ENCODE measurements around the gene MCM10. TPM values are rescaled to one million over a fixed set of nuclear protein-coding genes. Genes with fewer than 3 reads are reported as not detected.

The MCM10 gene
- polyA plus RNA-seq, 1 donor = 4.7 TPM

DNA sequence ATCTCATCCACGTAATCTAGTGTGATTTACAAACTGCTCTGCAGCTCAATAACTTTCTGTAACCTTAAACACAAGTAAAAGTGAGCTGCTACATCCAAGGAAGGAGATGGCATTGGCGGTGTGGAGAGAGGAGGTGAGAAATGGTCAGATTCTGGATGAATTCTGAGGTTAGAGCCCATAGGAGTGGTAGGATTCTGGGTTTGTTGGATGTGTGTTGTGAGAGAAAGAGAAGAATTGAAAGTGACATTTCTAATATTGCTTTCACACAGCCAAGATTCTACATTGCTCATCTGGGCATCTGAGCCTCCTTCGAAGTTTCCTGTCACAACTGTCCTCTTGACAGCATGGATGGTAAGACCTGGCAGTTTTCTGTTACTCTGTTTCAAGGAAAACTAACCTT lies 2.5 kb downstream of the MCM10 start:
- H3K27me3 ChIP-seq (ENCODE audit: control insufficient read depth, insufficient read depth, low read length) = no peaks in the 10 kb centered on the region
- DNase-seq = no peak
- no peaks in the 10 kb centered on the region for H3K9me3 ChIP-seq (ENCODE audit: control insufficient read depth, low read depth, low read length)
- no peaks in the 10 kb centered on the region for H3K36me3 ChIP-seq (ENCODE audit: control insufficient read depth, insufficient read depth, low read length)
- 100% methylated on average over 1 of the region's 3 CpGs for WGBS (ENCODE audit: insufficient coverage, low lambda C conversion rate)
- no peak overlapping the region for H3K4me3 ChIP-seq (ENCODE audit: low read length)
- peaks cover 5% of the 10 kb centered on the region for H3K4me1 ChIP-seq (ENCODE audit: control insufficient read depth, insufficient read depth, low read length)
- H3K27ac ChIP-seq (ENCODE audit: low read length) = no peak overlapping the region

DNA sequence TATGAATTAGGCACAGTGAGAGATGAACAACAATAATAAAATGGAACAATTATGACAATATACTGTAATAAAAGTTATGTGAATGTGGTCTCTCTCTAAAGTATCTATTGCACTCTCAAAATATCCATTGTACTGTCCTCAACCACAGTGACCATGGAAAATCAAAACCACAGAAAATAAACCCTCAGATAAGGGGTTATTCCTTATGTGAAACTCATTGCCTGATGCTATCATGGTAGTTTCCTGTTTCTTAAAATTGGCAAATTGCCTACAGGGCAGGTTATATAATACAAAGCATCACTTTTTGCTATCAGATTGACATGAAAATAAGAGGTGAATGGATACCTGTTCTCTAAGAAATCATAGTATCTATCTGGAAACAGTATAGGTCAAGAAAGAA lies 3.8 kb downstream of the MCM10 start:
- H3K36me3 ChIP-seq (ENCODE audit: control insufficient read depth, insufficient read depth, low read length) = no peaks in the 10 kb centered on the region
- DNase-seq = no peak
- no peak overlapping the region for H3K27ac ChIP-seq (ENCODE audit: low read length)
- H3K4me1 ChIP-seq (ENCODE audit: control insufficient read depth, insufficient read depth, low read length) = peaks cover 5% of the 10 kb centered on the region
- no peak overlapping the region for H3K4me3 ChIP-seq (ENCODE audit: low read length)
- H3K9me3 ChIP-seq (ENCODE audit: control insufficient read depth, low read depth, low read length) = no peaks in the 10 kb centered on the region
- no peaks in the 10 kb centered on the region for H3K27me3 ChIP-seq (ENCODE audit: control insufficient read depth, insufficient read depth, low read length)

DNA sequence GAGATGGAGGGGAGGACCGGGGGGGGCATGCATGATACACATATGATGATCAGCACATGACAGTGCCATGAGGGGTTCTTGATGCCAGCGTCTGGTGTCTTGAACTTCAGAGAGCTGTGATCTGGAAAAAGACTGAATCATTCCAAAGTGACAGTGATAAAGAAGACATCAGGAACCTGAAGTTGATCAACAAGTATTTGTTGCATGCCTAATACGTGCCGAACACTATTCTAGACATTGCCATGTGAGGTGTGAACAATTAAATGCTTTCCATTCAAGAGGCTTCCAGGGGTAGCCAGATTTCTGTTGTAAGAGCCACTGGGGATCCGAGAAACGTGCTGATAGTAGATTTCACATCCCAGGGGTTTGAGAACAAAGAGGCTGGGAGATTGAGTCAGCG lies 6.2 kb downstream of the MCM10 start:
- Histone ChIP-seq H3K4me1 (ENCODE audit: control insufficient read depth, insufficient read depth, low read length) (no peaks in the 10 kb centered on the region), H3K36me3 (ENCODE audit: control insufficient read depth, insufficient read depth, low read length) (peaks cover 2% of the 10 kb centered on the region), H3K9me3 (ENCODE audit: control insufficient read depth, low read depth, low read length) (no peaks in the 10 kb centered on the region), H3K27me3 (ENCODE audit: control insufficient read depth, insufficient read depth, low read length) (no peaks in the 10 kb centered on the region), H3K27ac (ENCODE audit: low read length) (no peak overlapping the region), H3K4me3 (ENCODE audit: low read length) (no peak overlapping the region)
- WGBS (ENCODE audit: insufficient coverage, low lambda C conversion rate) = no CpG with 5 or more reads among the region's 7 CpGs
- DNase-seq = no peak

DNA sequence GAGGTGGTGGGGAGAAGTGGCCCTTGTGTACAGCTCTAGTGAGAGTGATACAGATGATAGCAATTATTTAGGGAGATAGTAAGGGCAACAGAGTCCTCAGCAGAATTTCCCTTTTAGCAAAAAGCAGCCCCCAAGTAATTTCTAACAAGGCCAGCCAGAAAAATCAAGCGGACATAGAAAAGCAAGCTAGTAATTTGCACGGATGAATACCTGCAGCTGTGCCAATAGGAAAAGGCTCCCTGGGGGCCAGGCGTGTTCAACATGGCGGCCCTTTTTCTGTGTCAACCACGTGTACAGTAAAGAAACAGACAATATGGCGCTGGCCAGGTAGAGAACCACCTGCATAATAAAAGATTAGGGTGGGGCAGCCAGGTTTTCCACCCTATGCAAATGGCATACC lies 7.4 kb downstream of the MCM10 start:
- Histone ChIP-seq H3K4me3 (ENCODE audit: low read length) (no peak overlapping the region), H3K36me3 (ENCODE audit: control insufficient read depth, insufficient read depth, low read length) (peaks cover 2% of the 10 kb centered on the region), H3K27ac (ENCODE audit: low read length) (no peak overlapping the region), H3K4me1 (ENCODE audit: control insufficient read depth, insufficient read depth, low read length) (no peaks in the 10 kb centered on the region), H3K9me3 (ENCODE audit: control insufficient read depth, low read depth, low read length) (no peaks in the 10 kb centered on the region), H3K27me3 (ENCODE audit: control insufficient read depth, insufficient read depth, low read length) (no peaks in the 10 kb centered on the region)
- 100% methylated on average over 3 of the region's 6 CpGs for WGBS (ENCODE audit: insufficient coverage, low lambda C conversion rate)
- no peak for DNase-seq

DNA sequence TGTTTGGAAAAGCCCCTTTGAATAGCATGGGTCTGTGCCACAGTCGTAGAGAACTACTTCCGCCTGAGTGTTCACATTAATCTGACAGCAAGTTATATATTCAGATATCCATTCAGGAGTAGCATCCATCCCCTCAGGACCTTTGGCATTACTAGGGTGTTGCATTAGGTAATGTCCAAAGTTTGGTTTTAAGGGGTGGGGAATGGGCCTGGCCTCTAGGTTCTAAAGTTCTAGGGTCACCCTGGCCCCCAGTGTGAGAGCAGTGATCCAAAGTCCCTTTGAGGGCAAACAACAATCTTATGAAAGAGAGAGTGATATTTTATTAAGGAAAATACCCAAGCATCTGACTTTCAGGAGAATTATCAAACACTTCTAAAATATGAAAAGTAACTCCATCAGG lies 12.3 kb downstream of the MCM10 start:
- WGBS (ENCODE audit: insufficient coverage, low lambda C conversion rate) = no CpG with 5 or more reads among the region's 2 CpGs
- Histone ChIP-seq H3K27ac (ENCODE audit: low read length) (no peak overlapping the region), H3K36me3 (ENCODE audit: control insufficient read depth, insufficient read depth, low read length) (peaks cover 4% of the 10 kb centered on the region), H3K4me1 (ENCODE audit: control insufficient read depth, insufficient read depth, low read length) (no peaks in the 10 kb centered on the region), H3K9me3 (ENCODE audit: control insufficient read depth, low read depth, low read length) (no peaks in the 10 kb centered on the region), H3K27me3 (ENCODE audit: control insufficient read depth, insufficient read depth, low read length) (no peaks in the 10 kb centered on the region), H3K4me3 (ENCODE audit: low read length) (no peak overlapping the region)
- DNase-seq = peak; percentile 42 to 79

DNA sequence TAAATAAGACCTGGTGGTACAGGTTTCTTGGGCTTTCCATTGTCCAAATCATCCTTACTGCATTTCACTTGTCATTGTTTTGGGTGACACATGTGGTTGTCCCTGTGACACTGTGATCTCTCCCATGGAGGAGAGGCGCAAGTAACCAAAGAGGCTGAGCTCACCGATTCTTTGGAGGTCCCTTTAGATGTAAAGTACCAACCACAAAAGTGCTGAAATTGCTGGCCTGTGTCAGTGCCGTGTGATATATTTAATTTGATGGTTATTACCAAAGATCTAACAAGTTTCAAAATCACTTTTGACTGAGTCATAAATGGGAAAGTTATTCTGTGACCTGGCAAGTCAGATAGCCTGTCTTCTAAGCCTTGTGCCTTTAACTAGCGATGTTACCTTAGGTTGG lies 19.4 kb downstream of the MCM10 start:
- DNase-seq = no peak
- no peak overlapping the region for H3K27ac ChIP-seq (ENCODE audit: low read length)
- H3K4me1 ChIP-seq (ENCODE audit: control insufficient read depth, insufficient read depth, low read length) = no peaks in the 10 kb centered on the region
- no peak overlapping the region for H3K4me3 ChIP-seq (ENCODE audit: low read length)
- no peaks in the 10 kb centered on the region for H3K9me3 ChIP-seq (ENCODE audit: control insufficient read depth, low read depth, low read length)
- H3K36me3 ChIP-seq (ENCODE audit: control insufficient read depth, insufficient read depth, low read length) = peaks cover 2% of the 10 kb centered on the region
- no CpG with 5 or more reads among the region's 4 CpGs for WGBS (ENCODE audit: insufficient coverage, low lambda C conversion rate)
- H3K27me3 ChIP-seq (ENCODE audit: control insufficient read depth, insufficient read depth, low read length) = no peaks in the 10 kb centered on the region

DNA sequence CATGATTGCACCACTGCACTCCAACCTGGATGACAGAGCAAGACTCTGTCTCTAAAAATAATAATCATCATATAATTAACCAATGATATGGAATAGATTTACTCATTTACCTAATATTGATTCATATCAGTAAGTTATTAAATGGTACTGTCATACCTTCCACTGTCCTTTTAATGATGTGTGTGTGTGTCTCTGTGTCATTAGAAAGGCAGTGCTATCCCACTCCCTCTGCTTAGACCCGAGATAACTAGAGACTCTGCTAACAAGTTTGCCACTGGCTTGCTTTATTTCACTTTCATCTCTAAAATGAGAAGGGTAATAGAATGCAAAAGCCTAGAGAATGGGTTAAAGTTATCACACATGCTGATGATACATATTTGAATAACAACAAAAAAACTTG lies 21.1 kb downstream of the MCM10 start:
- H3K4me3 ChIP-seq (ENCODE audit: low read length) = no peak overlapping the region
- H3K27me3 ChIP-seq (ENCODE audit: control insufficient read depth, insufficient read depth, low read length) = no peaks in the 10 kb centered on the region
- no CpG with 5 or more reads among the region's 1 CpG for WGBS (ENCODE audit: insufficient coverage, low lambda C conversion rate)
- H3K36me3 ChIP-seq (ENCODE audit: control insufficient read depth, insufficient read depth, low read length) = peaks cover 2% of the 10 kb centered on the region
- DNase-seq = no peak
- no peaks in the 10 kb centered on the region for H3K4me1 ChIP-seq (ENCODE audit: control insufficient read depth, insufficient read depth, low read length)
- no peak overlapping the region for H3K27ac ChIP-seq (ENCODE audit: low read length)
- H3K9me3 ChIP-seq (ENCODE audit: control insufficient read depth, low read depth, low read length) = no peaks in the 10 kb centered on the region

DNA sequence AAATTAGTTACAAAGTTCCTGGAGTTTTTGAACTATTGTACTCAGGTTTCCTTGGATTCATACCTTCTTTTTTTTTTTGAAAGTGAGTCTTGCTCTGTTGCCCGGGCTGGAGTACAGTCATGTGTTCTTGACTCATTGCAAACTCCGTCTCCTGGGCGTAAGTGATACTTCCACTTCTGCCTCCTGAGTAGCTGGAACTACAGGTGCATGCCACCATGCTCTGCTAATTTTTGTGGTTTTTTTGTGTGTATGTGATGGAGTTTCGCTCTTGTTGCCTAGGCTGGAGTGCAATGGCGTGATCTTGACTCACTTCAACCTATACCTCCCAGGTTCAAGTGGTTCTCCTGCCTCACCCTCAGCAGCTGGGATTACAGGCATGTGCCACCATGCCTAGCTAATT lies 22.3 kb downstream of the MCM10 start:
- peaks cover 2% of the 10 kb centered on the region for H3K36me3 ChIP-seq (ENCODE audit: control insufficient read depth, insufficient read depth, low read length)
- DNase-seq = peak; percentile 18 to 19
- H3K4me1 ChIP-seq (ENCODE audit: control insufficient read depth, insufficient read depth, low read length) = no peaks in the 10 kb centered on the region
- H3K9me3 ChIP-seq (ENCODE audit: control insufficient read depth, low read depth, low read length) = no peaks in the 10 kb centered on the region
- no peak overlapping the region for H3K4me3 ChIP-seq (ENCODE audit: low read length)
- no peaks in the 10 kb centered on the region for H3K27me3 ChIP-seq (ENCODE audit: control insufficient read depth, insufficient read depth, low read length)
- no peak overlapping the region for H3K27ac ChIP-seq (ENCODE audit: low read length)
- WGBS (ENCODE audit: insufficient coverage, low lambda C conversion rate) = 80% methylated on average over 3 of the region's 5 CpGs

DNA sequence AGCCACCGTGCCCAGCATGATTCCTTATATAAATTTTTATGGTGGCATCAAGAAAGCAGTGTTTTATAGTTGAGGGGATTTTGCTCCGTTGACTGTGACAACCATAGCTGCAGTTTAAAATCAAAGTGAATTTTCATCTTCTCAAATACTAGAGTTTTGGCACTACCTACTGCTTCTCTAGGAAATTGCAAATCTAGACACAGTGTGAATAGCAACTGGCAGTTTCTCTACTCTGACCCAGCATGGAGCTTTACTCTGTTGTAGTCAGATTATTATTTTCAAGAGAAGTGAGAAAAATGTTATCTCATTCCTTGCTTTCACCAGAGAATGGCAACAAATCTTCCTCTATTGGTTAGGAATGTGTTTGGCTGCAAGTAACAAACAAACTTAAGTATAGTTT lies 22.9 kb downstream of the MCM10 start:
- Histone ChIP-seq H3K9me3 (ENCODE audit: control insufficient read depth, low read depth, low read length) (no peaks in the 10 kb centered on the region), H3K4me3 (ENCODE audit: low read length) (no peak overlapping the region), H3K4me1 (ENCODE audit: control insufficient read depth, insufficient read depth, low read length) (no peaks in the 10 kb centered on the region), H3K36me3 (ENCODE audit: control insufficient read depth, insufficient read depth, low read length) (peaks cover 2% of the 10 kb centered on the region), H3K27me3 (ENCODE audit: control insufficient read depth, insufficient read depth, low read length) (no peaks in the 10 kb centered on the region), H3K27ac (ENCODE audit: low read length) (no peak overlapping the region)
- DNase-seq = no peak
- no CpG with 5 or more reads among the region's 2 CpGs for WGBS (ENCODE audit: insufficient coverage, low lambda C conversion rate)

DNA sequence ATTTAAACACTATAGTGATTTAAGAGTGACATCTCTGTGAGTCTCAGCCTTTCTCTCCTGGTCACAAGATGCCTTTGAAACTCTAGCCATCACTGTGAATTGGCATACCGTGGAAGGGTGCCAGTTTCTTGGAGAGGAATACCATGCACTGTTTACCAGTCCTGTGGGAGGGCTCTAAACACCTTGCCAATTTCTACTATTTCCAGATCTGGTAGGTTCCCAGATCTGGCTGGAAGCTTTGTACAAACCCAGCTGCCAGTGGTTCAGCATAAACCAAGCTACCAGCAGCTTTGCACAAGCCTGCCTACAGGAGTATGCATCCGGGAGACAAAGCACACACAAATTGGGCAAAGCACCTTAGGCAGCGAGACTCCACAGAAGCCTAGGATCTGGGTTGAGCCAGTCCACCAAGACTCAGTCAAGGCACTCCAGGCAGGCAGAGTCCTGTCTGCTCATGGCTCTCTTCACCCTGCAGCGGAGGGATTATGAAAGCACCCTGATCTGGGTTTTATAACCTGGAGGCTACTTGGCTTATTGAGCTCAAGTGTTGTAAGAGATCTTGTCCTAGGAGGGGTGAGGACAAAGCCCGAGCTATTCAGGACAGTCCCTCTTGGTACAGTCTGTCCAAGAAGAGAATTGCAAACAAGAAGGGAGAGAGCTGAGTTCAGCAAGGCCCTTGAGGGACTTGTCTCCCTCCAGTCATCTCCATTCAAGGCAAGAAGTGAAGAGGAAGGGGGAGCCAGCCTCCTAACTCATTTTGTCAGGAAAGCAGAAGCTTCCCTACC lies 23.6 kb downstream of the MCM10 start:
- no peaks in the 10 kb centered on the region for H3K9me3 ChIP-seq (ENCODE audit: control insufficient read depth, low read depth, low read length)
- H3K27ac ChIP-seq (ENCODE audit: low read length) = no peak overlapping the region
- H3K4me3 ChIP-seq (ENCODE audit: low read length) = no peak overlapping the region
- H3K36me3 ChIP-seq (ENCODE audit: control insufficient read depth, insufficient read depth, low read length) = peaks cover 2% of the 10 kb centered on the region
- no peaks in the 10 kb centered on the region for H3K27me3 ChIP-seq (ENCODE audit: control insufficient read depth, insufficient read depth, low read length)
- no peaks in the 10 kb centered on the region for H3K4me1 ChIP-seq (ENCODE audit: control insufficient read depth, insufficient read depth, low read length)
- no peak for DNase-seq
- no CpG with 5 or more reads among the region's 5 CpGs for WGBS (ENCODE audit: insufficient coverage, low lambda C conversion rate)

DNA sequence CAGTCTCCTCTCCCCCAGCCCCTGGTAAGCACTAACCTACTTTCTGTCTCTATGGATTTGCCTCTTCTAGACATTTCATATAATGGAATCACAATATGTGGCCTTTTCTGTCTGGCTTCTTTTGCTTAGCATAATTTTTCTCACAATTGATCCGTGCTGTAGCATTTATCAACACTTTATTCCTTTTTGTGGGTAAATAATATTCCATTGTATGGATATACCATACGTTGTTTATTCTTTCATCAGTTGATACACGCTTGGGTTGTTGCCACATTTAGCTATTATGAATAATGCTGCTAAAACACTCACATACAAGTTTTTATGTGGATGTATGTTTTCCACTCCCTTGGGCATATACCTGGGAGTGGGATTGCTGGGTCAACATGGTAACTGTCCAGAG lies 25.8 kb downstream of the MCM10 start:
- no peaks in the 10 kb centered on the region for H3K9me3 ChIP-seq (ENCODE audit: control insufficient read depth, low read depth, low read length)
- no peaks in the 10 kb centered on the region for H3K27me3 ChIP-seq (ENCODE audit: control insufficient read depth, insufficient read depth, low read length)
- DNase-seq = no peak
- WGBS (ENCODE audit: insufficient coverage, low lambda C conversion rate) = 90% methylated on average over 2 of the region's 3 CpGs
- peaks cover 3% of the 10 kb centered on the region for H3K36me3 ChIP-seq (ENCODE audit: control insufficient read depth, insufficient read depth, low read length)
- no peak overlapping the region for H3K27ac ChIP-seq (ENCODE audit: low read length)
- H3K4me1 ChIP-seq (ENCODE audit: control insufficient read depth, insufficient read depth, low read length) = no peaks in the 10 kb centered on the region
- H3K4me3 ChIP-seq (ENCODE audit: low read length) = no peak overlapping the region
